Heart left ventricle (tissue), 13 donors: ENCODE measurements around the gene TEAD1.

Experiments
- POLR2A ChIP-seq, 2 donors: fragments of 450-650 bp; IDR thresholded peaks; one replicate each; pipeline ENCODE4 v1.6.1; 2017; ENCODE audit warnings: antibody characterized with exemption in 2 of 2, mild to moderate bottlenecking in 2 of 2, moderate library complexity in 2 of 2
- TF ChIP-seq, protein P1 (sequence below), 12 donors: fragments of 200-600 bp; sonication (generic) in 4 of 12; IDR thresholded peaks; one replicate each; pipeline versions ENCODE4 v1.5.0 to v1.8.0; 2018 to 2022; ENCODE audit warnings: antibody characterized with exemption in 12 of 12, mild to moderate bottlenecking in 5 of 12
- donor health status: ischemic (EF 13 %, LVEDD 7.1; RV severe dilation, severe dysfunction).
- donor health status: DM: no; HTN: yes; CAD: no.
- donor health status: DM: no; HTN: no; CAD: no.
- donor health status: ischemic (EF 25% LVEDD 6.9; RV normal size, moderate dysfunction).
- donor health status: ischemic (EF 25% LVEDD 5.7; RV mildly dilated, moderate dysfunction).
- donor health status: ischemic (EF 35%, LVEDD 5.7; RV mildly dilated, moderate dysfunction).
- donor health status: nonischemic (EF 11% LVEDD 7.7; RV severe dilation, severe dysfunction).
- donor health status: DM: yes; HTN: yes; CAD: no.
- donor health status: PGD.
- donor health status: ischemic (EF 29% LVEDD 5.4; RV normal size, mild dysfunction).
- donor health status: nonischemic (EF 23%, LVEDD 6.1; RV moderate dilation, normal function).

DNA sequence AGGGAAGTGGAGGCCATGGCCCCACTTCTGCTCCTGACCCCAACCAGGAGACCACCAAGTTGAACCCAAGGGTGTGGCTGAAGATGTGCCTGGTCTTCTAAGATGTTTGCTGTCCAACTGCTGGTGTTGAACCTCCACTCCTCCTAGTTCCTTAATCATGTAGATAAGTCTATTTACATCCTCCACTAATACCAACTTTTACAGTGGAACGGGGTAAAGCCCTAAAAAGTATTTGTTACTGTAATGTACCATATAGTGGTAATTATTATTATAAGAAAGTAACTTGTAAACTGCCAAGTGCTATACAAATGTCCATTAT is 315.9 kb downstream of the TEAD1 start:
- TF ChIP-seq, protein P1, sequence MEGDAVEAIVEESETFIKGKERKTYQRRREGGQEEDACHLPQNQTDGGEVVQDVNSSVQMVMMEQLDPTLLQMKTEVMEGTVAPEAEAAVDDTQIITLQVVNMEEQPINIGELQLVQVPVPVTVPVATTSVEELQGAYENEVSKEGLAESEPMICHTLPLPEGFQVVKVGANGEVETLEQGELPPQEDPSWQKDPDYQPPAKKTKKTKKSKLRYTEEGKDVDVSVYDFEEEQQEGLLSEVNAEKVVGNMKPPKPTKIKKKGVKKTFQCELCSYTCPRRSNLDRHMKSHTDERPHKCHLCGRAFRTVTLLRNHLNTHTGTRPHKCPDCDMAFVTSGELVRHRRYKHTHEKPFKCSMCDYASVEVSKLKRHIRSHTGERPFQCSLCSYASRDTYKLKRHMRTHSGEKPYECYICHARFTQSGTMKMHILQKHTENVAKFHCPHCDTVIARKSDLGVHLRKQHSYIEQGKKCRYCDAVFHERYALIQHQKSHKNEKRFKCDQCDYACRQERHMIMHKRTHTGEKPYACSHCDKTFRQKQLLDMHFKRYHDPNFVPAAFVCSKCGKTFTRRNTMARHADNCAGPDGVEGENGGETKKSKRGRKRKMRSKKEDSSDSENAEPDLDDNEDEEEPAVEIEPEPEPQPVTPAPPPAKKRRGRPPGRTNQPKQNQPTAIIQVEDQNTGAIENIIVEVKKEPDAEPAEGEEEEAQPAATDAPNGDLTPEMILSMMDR (IDR thresholded peaks at IDR 0.05) = no peak
- no peak for TF ChIP-seq POLR2A (IDR thresholded peaks at IDR 0.05)
